ENCODE data around the gene SYDE1. TPM values are rescaled to one million over a fixed set of nuclear protein-coding genes. Genes with fewer than 3 reads are reported as not detected.

SYDE1 gene
- total RNA-seq, 1 donor from 2014 or later = 31.7 TPM

GRCh38 chr19:15114153-15114540 is 6.9 kb downstream of the SYDE1 start:
- no peak for DNase-seq (ENCODE audit: low read depth)

GRCh38 chr19:15115080-15115479 is 7.9 kb downstream of the SYDE1 start:
- DNase-seq (ENCODE audit: low read depth) = no peak
- no peak for TF ChIP-seq CTCF (conservative IDR thresholded peaks at IDR 0.05; ENCODE audit: low read depth, low read length)
- no peak overlapping the region for H3K4me3 ChIP-seq (ENCODE audit: low read depth, low read length)

More at GRCh38 chr19:15114153-15114540, 6.9 kb downstream of the SYDE1 start:
- H3K4me3 ChIP-seq (ENCODE audit: low read depth, low read length) = no peak overlapping the region
- TF ChIP-seq CTCF (conservative IDR thresholded peaks at IDR 0.05; ENCODE audit: low read depth, low read length) = no peak

- DNase-seq (ENCODE audit: low read depth) = no peak
- no peak overlapping the region for H3K4me3 ChIP-seq (ENCODE audit: low read depth, low read length)
- TF ChIP-seq CTCF (conservative IDR thresholded peaks at IDR 0.05; ENCODE audit: low read depth, low read length) = no peak
These were observed 8.8 kb downstream of the SYDE1 start for GRCh38 chr19:15115762-15116615.

GRCh38 chr19:15116856-15117255 is 9.7 kb downstream of the SYDE1 start:
- no peak for TF ChIP-seq CTCF (conservative IDR thresholded peaks at IDR 0.05; ENCODE audit: low read depth, low read length)
- DNase-seq (ENCODE audit: low read depth) = no peak
- H3K4me3 ChIP-seq (ENCODE audit: low read depth, low read length) = no peak overlapping the region

GRCh38 chr19:15118248-15118647 is 11.0 kb downstream of the SYDE1 start:
- no peak for TF ChIP-seq CTCF (conservative IDR thresholded peaks at IDR 0.05; ENCODE audit: low read depth, low read length)
- no peak overlapping the region for H3K4me3 ChIP-seq (ENCODE audit: low read depth, low read length)
- DNase-seq (ENCODE audit: low read depth) = no peak

- no peak for TF ChIP-seq CTCF (conservative IDR thresholded peaks at IDR 0.05; ENCODE audit: low read depth, low read length)
- no peak for DNase-seq (ENCODE audit: low read depth)
- no peak overlapping the region for H3K4me3 ChIP-seq (ENCODE audit: low read depth, low read length)
These were observed 11.7 kb downstream of the SYDE1 start for GRCh38 chr19:15118789-15119494.

Measured in epithelial cell of proximal tubule (primary cell).